HTR-8/SVneo (cell line): ENCODE data around the gene TEAD3.

ENCODE experiments used
- DNase-seq: peaks from one replicate; pipeline ENCODE4 v3.0.0; 2011; ENCODE audit warnings: low spot score, mixed read lengths; ENCODE audit not compliant: insufficient read length
- FAIRE-seq: peaks from 2 replicates; lab custom pipeline; 2011; peaks lifted over from hg19 to GRCh38; lab: Jason Lieb, UNC

Gene TEAD3

DNA sequence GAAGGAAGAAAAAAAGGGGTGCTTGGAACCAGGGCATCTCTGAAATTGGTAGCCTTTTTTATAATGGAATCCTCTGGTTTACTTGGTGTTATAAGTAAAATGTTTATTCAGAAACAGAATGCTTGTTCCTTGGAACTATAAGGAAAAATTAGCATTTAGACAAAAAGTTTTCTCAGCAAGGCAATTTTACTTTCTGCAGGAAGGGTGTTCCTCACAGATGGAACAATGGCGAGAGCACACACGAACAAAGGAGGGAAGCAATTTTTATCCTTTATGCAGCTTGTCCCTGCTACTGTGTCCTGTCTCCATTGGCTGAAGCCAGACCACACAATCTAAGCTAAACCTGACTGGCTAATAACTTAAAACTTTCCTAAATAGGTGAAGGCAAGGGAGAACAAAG is 67.4 kb downstream of the TEAD3 start:
- DNase-seq: no peak
- no peak for FAIRE-seq

DNA sequence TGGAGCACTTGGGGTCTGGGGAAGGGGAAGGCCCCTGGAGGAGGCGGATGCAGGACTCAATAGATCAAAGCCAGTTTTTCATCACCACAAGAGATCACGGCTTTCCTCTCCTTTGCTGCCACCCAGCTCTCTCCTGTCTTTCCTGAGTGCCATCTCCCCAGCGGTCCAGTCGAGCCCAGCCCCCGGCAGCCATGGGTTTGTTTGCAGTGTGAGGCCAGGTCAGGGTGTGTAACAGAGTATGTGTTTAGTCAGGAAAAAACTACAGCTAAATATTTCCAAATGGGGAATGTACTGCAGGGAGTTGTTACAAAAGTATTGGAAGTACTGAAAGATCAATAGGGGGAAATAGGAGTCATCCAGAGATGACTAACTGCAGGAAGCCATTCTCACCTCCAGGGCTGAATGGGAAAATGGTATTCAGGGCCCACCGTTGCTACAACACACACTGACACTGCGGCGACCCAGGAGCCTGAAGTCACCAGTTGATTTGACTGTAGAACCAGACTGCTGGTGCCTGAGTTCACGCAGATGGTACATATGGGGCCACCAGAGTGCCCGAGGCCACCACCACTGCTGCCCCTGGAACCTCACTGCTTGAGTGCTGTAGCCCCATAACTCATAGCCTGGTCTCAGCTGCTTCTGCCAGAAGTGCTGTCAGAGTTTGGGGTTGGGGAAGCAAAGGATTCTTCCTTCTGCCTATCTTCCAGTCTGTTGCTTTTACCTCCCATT is 68.3 kb downstream of the TEAD3 start:
- FAIRE-seq: peak; percentile 9
- no peak for DNase-seq

DNA sequence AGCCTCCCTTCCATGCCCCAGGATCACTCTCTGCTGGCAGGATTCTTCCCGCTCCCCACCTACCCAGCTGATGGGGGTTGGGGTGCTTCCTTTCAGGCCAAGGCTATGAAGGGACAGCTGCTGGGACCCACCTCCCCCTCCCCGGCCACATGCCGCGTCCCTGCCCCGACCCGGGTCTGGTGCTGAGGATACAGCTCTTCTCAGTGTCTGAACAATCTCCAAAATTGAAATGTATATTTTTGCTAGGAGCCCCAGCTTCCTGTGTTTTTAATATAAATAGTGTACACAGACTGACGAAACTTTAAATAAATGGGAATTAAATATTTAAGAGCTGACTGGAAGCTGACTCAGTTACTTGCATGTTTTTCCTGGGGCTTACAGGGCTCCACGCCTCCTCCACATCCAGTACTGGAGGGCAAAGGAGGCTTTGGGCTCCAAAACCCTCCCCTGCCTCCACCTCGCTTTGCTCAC is 69.0 kb downstream of the TEAD3 start:
- peak; percentile 60 for FAIRE-seq
- peak; percentile 49 for DNase-seq

DNA sequence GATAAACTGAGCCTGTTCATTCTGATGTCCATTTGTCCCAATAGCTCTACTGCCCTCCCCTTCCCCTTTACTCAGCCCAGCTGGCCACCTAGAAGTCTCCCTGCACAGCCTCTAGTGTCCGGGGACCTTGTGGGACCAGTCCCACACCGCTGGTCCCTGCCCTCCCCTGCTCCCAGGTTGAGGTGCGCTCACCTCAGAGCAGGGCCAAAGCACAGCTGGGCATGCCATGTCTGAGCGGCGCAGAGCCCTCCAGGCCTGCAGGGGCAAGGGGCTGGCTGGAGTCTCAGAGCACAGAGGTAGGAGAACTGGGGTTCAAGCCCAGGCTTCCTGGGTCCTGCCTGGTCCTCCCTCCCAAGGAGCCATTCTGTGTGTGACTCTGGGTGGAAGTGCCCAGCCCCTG is 69.4 kb downstream of the TEAD3 start:
- no peak for DNase-seq
- FAIRE-seq: no peak

DNA sequence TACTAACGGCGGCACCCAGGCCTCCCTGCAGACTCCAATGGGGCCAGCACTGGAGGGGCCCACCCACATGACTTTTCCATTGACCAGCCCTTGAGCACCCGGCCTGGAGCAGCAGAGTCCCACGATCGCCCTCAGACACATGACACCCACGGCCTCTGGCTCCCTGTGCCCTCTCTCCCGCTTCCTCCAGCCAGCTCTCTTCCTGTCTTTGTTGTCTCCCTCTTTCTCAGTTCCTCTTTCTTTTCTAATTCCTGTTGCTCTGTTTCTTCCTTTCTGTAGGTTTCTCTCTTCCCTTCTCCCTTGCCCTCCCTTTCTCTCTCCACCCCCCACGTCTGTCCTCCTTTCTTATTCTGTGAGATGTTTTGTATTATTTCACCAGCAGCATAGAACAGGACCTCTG is 70.8 kb downstream of the TEAD3 start:
- FAIRE-seq (no peak), DNase-seq (no peak)

DNA sequence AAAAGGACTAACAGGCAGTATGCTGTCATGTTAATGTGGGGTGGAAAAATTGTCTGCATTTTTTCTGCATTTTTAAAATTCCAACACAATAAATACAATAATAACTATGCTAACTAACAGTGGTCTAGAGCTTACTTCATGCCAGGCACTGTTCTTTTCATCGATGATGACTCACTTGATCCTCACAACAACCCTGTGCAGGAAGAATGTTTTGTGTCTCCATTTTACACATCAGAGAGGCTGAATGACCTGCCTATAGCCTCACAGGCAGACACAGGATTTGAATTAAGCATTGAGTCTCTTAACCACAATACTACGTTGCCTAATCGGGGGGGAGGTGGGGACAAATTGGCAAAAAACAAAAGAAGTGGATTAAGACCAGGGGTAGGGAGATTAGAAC is 71.6 kb downstream of the TEAD3 start:
- FAIRE-seq: peak; percentile 91
- peak; percentile 91 for DNase-seq
